Kidney (tissue), 14 donors: ENCODE measurements around the gene TMEM108. TPM values are rescaled to one million over a fixed set of nuclear protein-coding genes. Genes with fewer than 3 reads are reported as not detected.

Experiments used
- DNase-seq, 5 donors: peaks; one replicate each; pipeline ENCODE4 v3.0.0-alpha.2; 2013 to 2020
- FAIRE-seq: peaks from 2 replicates; lab custom pipeline; 2012; peaks lifted over from hg19 to GRCh38; lab: Jason Lieb, UNC
- H3K27ac ChIP-seq, 2 donors: one replicate each; pipeline ENCODE4 v1.7.0; 2013; ENCODE audit warnings: low read depth in 2 of 2, low read length in 2 of 2, inconsistent platforms in 1 of 2
- H3K27me3 ChIP-seq: one replicate; pipeline ENCODE4 v1.7.1; 2013; ENCODE audit warnings: low read length, inconsistent platforms; ENCODE audit not compliant: control insufficient read depth, insufficient read depth
- H3K36me3 ChIP-seq, 3 donors: one replicate each; pipeline versions ENCODE4 v1.7.0 to v1.7.1; 2013; ENCODE audit warnings: low read length in 3 of 3, control low read depth in 1 of 3, inconsistent platforms in 1 of 3; ENCODE audit not compliant: insufficient read depth in 3 of 3, control insufficient read depth in 2 of 3
- H3K4me1 ChIP-seq, 3 donors: one replicate each; pipeline versions ENCODE4 v1.7.0 to v1.7.1; 2013; ENCODE audit warnings: low read length in 3 of 3, inconsistent platforms in 1 of 3, low read depth in 1 of 3; ENCODE audit not compliant: control insufficient read depth in 2 of 3, insufficient read depth in 2 of 3
- H3K4me3 ChIP-seq, 3 donors: one replicate each; pipeline versions ENCODE4 v1.7.0 to v1.8.1; 2013; ENCODE audit warnings: low read length in 3 of 3, control low read depth in 1 of 3, inconsistent platforms in 1 of 3
- H3K9ac ChIP-seq, 3 donors: one replicate each; pipeline versions ENCODE4 v1.7.0 to v1.7.1; 2013; ENCODE audit warnings: low read length in 3 of 3, control low read depth in 1 of 3, inconsistent platforms in 1 of 3
- H3K9me3 ChIP-seq, 3 donors: one replicate each; pipeline versions ENCODE4 v1.7.0 to v1.7.1; 2013; ENCODE audit warnings: low read length in 3 of 3, control low read depth in 1 of 3, inconsistent platforms in 1 of 3; ENCODE audit not compliant: control insufficient read depth in 2 of 3, insufficient read depth in 1 of 3
- intact Hi-C: fragments of 100-400 bp; cut with DNase I; formaldehyde crosslinking; loops from one replicate; pipeline ENCODE4 v1.11.1; 2022
- polyA plus RNA-seq: library from polyadenylated mRNA; stranded (reverse); fragments of 350-450 nt; fragmentation: Illumina TruSeq; extraction: RNeasy Lipid Tissue Mini Kit (QIAGEN cat#74804); gene quantifications from one replicate; pipeline ENCODE4 v1.2.3, GENCODE V29; 2014; ENCODE audit warnings: low read depth, low replicate concordance; ENCODE audit not compliant: insufficient read depth
- total RNA-seq: library from RNA; stranded (reverse); fragmentation: NEBNext Ultra II Directional; extraction: Animal tissue kit (Norgen Biotek cat#: 25700); gene quantifications from one replicate; pipeline ENCODE4 v1.2.1, GENCODE V29; 2021
- TF ChIP-seq, protein P1 (sequence below): IDR thresholded peaks from 3 replicates; pipeline ENCODE4 v1.5.1; 2012; ENCODE audit warnings: mild to moderate bottlenecking, moderate library complexity, borderline replicate concordance; ENCODE audit not compliant: insufficient read depth; ENCODE audit errors: extremely low read depth
- donor health status: control.
- donor health status: control.
- donor health status: control.
- donor health status: control.
- donor health status: control.
- donor health status: DM: yes; HTN: yes; CAD: no.
- donor health status: Normal renal cell carcinoma (clear cell type).

Gene TMEM108
- total and polyA plus RNA-seq, 2 donors from 2014 or later = 0.91 to 1.5 TPM

DNA sequence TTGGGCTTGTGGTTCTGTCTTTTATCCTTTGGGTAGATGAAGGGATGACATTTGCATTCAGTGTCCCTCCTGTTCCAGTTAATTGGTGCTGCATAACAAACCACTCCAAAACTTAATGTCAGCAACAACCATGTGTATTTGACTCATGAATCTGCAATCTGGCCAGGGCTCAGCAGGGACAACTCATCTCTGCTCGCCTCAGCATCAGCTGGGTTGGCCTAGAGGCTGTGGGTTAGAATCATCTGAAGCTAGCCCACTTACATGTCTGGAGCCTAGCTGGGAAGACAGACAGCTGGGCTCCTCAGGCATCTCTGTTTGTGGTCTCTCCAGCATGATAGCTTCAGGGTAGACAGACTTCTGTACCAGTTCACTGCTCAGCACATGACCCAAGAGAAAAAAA is 92.0 kb downstream of the TMEM108 start:
- H3K27ac ChIP-seq = no peak overlapping the region
- no peak overlapping the region for H3K4me3 ChIP-seq
- H3K4me1 ChIP-seq = no peaks in the 10 kb centered on the region
- TF ChIP-seq, protein P1, sequence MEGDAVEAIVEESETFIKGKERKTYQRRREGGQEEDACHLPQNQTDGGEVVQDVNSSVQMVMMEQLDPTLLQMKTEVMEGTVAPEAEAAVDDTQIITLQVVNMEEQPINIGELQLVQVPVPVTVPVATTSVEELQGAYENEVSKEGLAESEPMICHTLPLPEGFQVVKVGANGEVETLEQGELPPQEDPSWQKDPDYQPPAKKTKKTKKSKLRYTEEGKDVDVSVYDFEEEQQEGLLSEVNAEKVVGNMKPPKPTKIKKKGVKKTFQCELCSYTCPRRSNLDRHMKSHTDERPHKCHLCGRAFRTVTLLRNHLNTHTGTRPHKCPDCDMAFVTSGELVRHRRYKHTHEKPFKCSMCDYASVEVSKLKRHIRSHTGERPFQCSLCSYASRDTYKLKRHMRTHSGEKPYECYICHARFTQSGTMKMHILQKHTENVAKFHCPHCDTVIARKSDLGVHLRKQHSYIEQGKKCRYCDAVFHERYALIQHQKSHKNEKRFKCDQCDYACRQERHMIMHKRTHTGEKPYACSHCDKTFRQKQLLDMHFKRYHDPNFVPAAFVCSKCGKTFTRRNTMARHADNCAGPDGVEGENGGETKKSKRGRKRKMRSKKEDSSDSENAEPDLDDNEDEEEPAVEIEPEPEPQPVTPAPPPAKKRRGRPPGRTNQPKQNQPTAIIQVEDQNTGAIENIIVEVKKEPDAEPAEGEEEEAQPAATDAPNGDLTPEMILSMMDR = no peak
- no peak overlapping the region for H3K9ac ChIP-seq
- intact Hi-C loops = no loop called here
- no peaks in the 10 kb centered on the region for H3K27me3 ChIP-seq
- no peaks in the 10 kb centered on the region for H3K9me3 ChIP-seq
- DNase-seq (no peak), FAIRE-seq (no peak)
- no peaks in the 10 kb centered on the region for H3K36me3 ChIP-seq

- Histone ChIP-seq H3K9me3 (no peaks in the 10 kb centered on the region), H3K4me3 (no peak overlapping the region), H3K4me1 (no peaks in the 10 kb centered on the region), H3K27ac (no peak overlapping the region), H3K27me3 (no peaks in the 10 kb centered on the region), H3K9ac (no peak overlapping the region), H3K36me3 (no peaks in the 10 kb centered on the region)
- FAIRE-seq = no peak
- intact Hi-C loops = no loop called here
- DNase-seq = no peak
- TF ChIP-seq, protein P1 = no peak
Measured at GRCh38 chr3:133135306-133135705, 97.1 kb downstream of the TMEM108 start.

GRCh38 chr3:133136114-133137041 is 98.2 kb downstream of the TMEM108 start:
- no peak overlapping the region for H3K4me3 ChIP-seq
- intact Hi-C loops = no loop called here
- H3K27me3 ChIP-seq = no peaks in the 10 kb centered on the region
- H3K9ac ChIP-seq = no peak overlapping the region
- DNase-seq (no peak), FAIRE-seq (no peak)
- no peaks in the 10 kb centered on the region for H3K36me3 ChIP-seq
- H3K4me1 ChIP-seq = no peaks in the 10 kb centered on the region
- H3K9me3 ChIP-seq = no peaks in the 10 kb centered on the region
- no peak overlapping the region for H3K27ac ChIP-seq
- TF ChIP-seq, protein P1 = no peak
